ENCODE results near the gene OSBP2.
"Not testable (repeated sequence)": the region's sequence is repeated elsewhere in the genome, so short reads cannot be mapped to it uniquely, and the experiment has no call there.

The OSBP2 gene

GRCh38 chr22:30720263-30720837 lies 25.7 kb downstream of the OSBP2 start:
- no peak for DNase-seq

GRCh38 chr22:30721741-30722140 lies 27.1 kb downstream of the OSBP2 start:
- no peak for DNase-seq

GRCh38 chr22:30728826-30729225 lies 34.2 kb downstream of the OSBP2 start:
- DNase-seq, result no peak

GRCh38 chr22:30731658-30732057 lies 37.0 kb downstream of the OSBP2 start:
- no peak for DNase-seq

GRCh38 chr22:30732426-30732825 lies 37.8 kb downstream of the OSBP2 start:
- no peak for DNase-seq

DNA sequence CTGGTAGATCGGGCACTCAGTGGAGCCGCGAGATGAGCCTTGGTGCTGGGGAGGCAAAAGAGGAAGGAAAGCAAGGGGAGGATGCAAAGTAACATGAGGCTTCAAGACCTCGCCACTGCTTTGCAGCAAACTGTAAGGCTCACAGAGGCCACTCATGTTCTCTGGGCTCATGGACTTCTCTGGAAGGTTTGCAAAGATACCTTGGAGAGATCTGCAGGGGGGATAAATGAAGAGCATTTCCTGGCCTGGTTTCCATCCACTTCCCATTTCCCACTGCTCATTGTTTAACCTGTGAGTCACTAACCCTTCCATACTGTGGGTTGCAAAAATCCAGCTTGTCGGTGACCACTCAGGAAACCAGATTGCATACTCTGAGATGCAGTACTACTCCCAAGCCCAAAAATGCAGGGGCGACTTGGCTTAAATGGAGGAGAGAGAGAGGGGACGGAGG lies 38.5 kb downstream of the OSBP2 start:
- no peak for DNase-seq

GRCh38 chr22:30740007-30740406 lies 45.3 kb downstream of the OSBP2 start:
- not testable (repeated sequence) for DNase-seq

GRCh38 chr22:30740511-30740910 lies 45.8 kb downstream of the OSBP2 start:
- not testable (repeated sequence) for DNase-seq

DNA sequence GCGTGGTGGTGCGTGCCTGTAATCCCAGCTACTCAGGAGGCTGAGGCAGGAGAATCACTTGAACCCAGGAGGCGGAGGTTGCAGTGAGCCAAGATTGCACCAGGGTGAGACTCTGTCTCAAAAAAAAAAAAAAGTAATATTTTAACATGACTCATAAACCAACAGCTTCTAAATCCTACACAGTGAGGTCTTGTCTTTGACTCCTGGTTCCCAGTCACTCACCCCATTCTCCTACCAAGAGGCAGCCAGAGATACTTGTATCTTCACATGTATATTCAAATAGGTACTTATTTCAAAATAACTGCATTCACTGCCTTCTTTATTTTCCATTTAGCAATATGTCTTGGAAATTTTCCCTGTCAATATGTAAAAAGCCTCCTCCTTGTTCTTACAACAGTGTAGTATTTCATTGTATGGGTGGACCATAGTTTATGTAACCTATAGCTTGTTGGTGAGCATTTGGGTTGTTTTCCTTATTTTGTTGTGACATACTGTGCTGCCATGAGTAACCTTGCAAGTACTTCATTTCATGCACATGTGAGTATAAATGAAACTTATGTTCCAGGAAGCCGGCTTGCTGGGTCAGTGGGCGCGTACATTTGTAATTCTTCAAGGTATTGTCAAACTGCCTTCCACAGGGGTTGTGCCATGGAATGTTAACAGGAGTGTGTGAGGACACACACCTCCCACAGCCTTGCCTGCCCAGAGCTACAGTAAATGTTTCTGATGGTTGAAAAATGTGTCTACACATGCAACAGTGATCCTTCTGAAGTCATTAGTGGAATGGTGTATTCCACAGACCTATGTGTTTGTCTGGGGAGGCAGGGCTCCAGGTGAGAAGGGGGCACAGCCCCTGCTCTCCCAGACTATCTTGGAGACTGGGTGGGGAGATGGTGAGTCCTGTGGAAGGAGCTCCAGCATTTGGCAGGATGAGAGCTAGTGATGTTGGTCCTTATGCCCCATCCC lies 47.9 kb downstream of the OSBP2 start:
- no peak for DNase-seq

- no peak for DNase-seq
Measured at GRCh38 chr22:30743257-30744020, 48.8 kb downstream of the OSBP2 start.

DNA sequence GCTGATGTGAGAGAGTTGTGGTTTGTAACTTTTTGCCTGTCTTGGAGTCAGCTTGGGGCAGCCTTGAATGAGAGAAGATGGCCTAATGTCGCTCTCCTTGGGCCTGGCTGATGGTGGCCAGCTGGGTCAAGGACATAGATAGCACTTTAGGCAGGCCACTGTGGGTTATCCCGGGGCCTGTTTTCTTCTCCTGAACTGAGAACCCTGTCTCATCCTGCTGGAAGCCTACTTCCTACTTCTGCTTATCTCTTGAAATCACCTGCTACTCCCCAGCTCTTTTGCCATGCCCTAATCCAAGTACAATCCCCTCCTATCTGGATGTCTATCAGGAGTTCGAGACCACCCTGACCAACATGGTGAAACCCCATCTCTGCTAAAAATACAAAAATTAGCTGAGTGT lies 49.5 kb downstream of the OSBP2 start:
- DNase-seq, result no peak

DNA sequence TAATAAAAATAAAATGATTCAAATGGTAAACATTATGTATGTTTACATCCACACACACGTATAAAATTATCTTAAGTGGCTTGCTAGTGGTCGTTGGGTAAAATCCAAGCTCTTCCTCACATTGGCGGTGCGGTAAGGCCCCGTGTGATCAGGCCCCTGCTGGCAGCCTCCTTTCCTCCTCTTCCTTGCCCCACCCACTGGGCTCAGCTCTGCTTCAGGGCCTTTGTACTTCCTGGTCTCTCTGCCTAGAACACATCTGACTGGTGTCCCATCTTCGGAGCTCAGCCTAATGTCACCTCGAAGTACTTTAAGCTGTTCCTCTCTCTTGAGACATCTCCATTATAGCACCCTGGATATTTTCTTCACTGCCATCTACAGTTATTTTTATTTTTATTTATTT lies 52.8 kb downstream of the OSBP2 start:
- no peak for DNase-seq

GRCh38 chr22:30749272-30749671 lies 54.6 kb downstream of the OSBP2 start:
- DNase-seq, result no peak

DNA sequence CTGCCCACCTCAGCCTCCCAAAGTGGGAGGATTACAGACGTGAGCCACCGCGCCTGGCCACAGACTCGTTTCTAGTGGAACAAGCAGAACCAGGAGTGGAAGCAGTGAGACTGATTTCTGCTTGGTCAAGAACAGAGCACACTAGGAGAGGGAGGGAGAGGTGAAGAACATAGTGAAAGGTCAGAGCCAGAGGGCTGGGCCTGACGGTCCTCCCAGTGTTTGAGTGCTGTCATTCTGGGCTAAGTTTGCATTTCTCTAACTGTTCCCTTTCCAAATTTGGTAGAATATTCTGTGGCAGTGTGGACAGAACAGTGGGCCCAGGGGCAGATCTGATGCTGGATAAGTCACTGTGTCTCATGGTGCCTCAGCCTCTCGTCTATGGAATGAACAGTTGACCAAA lies 55.2 kb downstream of the OSBP2 start:
- no peak for DNase-seq

DNA sequence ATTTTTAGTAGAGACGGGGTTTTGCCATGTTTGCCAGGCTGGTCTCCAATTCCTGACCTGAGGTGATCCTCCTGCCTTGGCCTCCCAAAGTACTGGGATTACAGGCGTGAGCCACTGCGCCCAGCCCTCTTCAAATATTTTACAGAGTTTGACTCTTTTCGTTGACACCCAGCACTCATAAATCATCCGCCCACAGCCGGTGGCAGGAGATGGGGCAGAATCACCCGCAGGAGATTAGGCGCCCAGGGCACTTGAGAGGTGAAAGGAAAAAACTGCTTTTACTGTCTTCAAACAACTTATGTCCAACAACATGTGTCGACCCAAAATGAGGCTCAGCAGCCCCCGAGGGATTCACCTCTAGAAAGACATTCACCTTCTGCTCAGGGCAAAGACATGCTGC lies 56.9 kb downstream of the OSBP2 start:
- no peak for DNase-seq

DNA sequence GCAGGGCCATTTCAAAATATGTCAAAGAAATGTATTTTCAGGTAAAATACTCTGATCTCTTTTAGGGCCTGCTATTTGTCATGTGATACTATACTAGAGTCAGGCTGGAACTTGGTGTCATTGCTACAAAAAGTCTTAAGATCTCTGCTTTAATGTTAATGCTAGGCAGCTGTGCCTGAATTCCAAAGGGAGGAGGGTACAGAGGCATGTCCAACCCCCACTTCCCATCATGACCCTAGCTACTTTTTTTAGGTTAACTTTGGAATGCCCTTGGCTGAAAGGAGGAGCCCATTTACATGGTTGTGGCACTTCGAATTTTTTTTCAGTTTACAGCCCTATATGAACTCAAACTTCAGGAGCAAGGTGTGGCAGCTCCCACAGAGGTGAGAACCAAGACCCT lies 58.1 kb downstream of the OSBP2 start:
- no peak for DNase-seq

- DNase-seq, result no peak
Measured at GRCh38 chr22:30753701-30754100, 59.0 kb downstream of the OSBP2 start.

GRCh38 chr22:30754521-30754920 lies 59.8 kb downstream of the OSBP2 start:
- DNase-seq, result no peak

GRCh38 chr22:30754971-30755758 lies 60.5 kb downstream of the OSBP2 start:
- no peak for DNase-seq

GRCh38 chr22:30755759-30756124 lies 61.1 kb downstream of the OSBP2 start:
- no peak for DNase-seq

DNA sequence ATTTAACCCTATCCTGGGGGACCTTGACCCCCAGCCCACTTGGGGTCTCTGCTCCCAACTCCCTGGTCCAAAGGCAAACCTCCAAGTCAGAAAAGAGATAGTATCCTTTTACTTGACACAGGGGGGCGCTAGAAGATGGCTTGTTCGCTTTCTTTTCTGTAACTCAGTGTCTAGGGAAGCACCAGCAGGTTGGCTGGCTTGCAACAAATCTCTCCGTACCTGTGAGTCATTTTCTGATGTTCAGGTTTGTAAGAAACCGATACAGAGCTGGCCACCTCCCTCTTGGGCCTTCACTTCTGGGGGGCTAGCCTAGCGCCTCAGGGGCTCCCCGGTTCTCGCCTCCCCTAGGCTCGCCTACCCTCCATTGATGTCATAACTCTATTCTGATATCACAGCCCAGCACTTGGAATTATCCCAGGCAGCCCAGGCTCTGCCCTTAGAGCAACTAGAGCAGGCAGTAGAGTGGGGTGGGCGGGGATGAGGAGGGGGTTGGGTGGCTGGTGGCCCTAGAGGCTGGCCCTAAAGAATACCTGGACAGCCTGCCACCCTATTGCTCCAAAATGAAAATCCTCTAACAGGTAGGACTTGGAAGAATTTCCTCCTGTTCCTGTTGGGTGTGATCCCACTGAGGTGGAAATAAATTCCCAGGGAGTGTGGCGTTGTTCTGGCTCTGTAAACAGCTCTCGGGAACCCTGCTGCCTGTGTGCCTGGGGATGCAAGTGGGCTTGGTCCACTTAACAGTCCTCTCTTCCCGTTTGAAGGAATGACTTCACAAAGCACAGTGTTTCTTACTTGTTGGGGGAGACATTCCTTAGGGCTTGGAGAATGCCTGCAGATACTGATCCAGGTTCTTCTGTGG lies 69.4 kb downstream of the OSBP2 start:
- DNase-seq, result peak; percentile 25

DNA sequence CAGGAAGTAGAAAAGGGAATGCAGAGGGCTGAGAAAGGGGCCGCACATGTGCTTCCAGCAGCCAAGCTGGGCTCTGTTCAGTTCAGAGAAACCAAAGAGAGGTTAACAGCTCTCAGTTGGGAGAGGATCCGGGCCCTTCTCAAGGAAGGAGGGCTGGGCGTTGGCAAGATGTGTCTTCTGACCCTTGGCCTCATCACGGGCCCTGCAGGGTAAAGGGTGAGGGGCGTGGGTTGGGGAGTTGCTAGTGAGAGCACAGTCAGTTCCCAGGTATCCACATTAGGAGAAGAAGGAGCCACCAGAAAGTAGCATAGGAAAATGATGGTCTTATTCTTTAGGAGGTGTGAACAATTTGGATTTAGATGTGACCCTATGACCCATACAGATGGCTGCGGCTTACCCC lies 73.0 kb downstream of the OSBP2 start:
- no peak for DNase-seq
